Hematopoietic multipotent progenitor cell treated with erythropoietin and hydrocortisone succinate and interleukin-3 and kit ligand, for 15 days (in vitro differentiated cells): ENCODE results near the gene HSPB3.
"Not testable (repeated sequence)": the region's sequence is repeated elsewhere in the genome, so short reads cannot be mapped to it uniquely, and the experiment has no call there.

ENCODE experiments used
- DNase-seq: peaks from one replicate; pipeline ENCODE4 v3.0.0-alpha.2; 2015; ENCODE audit warnings: low spot score

Gene HSPB3, protein sequence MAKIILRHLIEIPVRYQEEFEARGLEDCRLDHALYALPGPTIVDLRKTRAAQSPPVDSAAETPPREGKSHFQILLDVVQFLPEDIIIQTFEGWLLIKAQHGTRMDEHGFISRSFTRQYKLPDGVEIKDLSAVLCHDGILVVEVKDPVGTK

DNA sequence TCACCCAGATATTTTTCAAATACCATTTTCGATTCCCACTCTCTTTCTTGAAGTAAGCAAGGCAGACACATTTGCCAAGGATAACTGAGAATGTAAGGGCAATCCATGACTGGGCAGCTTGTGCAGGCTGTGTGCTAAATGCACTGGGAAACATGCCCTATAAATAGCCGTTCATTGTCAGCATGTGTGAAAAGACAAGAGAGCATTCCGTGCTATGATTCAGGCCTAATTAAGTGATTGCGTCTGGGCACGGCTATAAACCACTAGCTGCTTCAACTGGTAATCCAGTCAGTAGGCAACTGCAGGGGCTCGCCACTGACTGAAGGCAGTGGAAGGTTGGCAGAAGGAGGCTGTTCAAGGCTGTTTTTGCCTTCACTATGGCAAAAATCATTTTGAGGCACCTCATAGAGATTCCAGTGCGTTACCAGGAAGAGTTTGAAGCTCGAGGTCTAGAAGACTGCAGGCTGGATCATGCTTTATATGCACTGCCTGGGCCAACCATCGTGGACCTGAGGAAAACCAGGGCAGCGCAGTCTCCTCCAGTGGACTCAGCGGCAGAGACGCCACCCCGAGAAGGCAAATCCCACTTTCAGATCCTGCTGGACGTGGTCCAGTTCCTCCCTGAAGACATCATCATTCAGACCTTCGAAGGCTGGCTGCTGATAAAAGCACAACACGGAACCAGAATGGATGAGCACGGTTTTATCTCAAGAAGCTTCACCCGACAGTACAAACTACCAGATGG is at the start of gene HSPB3:
TSS of gene HSPB3 (plus strand) at position 287 of the 745 bp plus-strand sequence. CDS start at position 378, 91 bp downstream.
- DNase-seq: no peak

DNA sequence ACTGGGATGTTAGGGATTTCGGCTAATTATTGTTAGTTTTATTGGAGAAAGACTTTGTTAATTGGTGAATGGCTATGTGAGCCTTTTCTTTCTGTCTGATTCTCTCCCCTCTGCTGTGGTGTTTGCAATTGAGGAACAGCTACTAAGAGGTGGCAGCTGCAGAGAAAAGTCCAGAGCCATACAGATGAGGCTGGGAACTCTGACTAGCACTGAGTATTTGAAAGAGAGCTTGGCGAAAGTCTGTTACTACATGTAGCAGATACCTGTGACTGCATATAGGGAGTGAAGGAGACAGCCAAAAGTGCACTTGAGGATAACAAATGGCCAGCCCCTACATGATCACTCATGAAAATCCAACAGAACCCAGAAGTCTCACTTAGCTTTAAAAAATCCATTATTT is 44.3 kb upstream of the HSPB3 start:
- no peak for DNase-seq

DNA sequence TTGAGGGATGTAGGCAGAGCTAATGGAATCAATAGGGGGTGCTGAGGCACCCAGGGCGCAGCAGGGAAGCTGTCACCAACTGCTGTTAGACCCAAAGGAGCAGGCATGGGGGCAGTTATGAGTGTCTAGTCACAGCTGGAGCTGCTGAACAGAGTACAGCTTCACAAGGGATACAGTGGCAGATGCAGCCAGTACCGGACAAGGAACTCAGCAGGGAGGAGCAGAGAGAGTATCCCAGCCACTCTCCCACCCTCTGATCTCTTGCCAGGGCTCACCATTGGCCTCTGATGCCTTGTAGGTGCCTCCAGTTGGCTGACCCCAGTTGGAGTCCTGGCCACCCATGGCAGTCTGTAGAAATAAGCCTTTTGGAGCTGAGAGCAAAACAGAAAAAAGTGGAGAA is 42.6 kb upstream of the HSPB3 start:
- no peak for DNase-seq

- DNase-seq: no peak
Measured at GRCh38 chr5:54415147-54415546, 40.4 kb upstream of the HSPB3 start.

DNA sequence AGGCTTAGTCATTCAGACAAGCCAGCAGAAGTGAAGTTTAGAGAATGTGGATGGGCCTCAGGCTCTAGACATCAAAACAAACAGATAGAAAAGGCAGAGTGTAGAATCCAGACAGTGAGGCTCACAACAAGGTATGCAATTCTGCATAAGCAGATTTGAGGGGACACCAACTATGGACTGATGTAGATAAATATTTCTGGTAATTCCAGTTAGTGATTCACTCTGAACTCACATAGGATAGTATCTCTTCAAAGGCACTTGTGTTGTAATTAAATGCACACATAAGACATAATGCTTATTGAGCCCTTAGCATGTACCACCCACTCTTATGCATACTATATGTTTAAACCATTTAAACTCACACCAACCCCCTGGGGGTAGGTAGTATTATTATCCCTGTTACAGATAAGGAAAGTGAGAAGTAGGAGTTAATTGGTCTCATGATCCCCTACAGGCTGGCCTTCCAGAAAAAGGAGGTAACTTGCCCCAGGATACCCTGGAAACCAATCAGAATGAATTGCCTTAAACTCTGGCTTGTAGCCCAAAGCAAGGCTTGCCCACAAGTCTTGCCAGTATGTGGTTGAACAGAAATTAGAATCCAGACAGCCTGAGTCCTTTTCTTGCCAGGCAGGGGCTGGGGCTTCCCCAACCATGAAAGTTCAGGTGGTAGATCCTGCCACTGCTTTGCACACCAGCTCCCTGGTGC is 39.5 kb upstream of the HSPB3 start:
- DNase-seq: no peak

DNA sequence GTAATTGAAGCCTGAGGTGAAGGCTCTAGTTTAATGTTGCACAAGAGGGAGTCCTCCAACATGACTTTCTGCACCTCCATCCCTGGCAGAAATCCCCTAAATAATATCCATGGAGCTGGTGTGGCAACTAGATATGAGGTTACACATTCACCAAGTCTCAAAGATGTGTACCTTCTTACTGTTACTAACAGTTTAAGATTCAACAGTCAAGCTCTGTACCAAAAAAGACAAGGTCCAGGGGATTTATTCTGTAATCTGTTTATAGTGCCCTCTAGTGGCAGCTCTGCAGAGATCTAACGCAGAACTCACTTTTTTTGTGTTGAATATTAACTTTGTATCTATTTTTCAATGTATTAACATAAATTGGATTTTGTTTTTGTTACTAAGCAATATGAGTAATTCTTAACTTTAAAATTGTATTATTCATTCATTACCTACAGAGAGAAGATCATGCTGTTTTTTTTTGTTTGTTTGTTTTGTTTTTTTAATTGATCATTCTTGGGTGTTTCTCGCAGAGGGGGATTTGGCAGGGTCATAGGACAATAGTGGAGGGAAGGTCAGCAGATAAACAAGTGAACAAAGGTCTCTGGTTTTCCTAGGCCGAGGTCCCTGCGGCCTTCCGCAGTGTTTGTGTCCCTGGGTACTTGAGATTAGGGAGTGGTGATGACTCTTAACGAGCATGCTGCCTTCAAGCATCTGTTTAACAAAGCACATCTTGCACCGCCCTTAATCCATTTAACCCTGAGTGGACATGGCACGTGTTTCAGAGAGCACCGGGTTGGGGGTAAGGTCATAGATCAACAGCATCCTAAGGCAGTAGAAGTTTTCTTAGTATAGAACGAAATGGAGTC is 35.7 kb upstream of the HSPB3 start:
- DNase-seq: peak; percentile 79

DNA sequence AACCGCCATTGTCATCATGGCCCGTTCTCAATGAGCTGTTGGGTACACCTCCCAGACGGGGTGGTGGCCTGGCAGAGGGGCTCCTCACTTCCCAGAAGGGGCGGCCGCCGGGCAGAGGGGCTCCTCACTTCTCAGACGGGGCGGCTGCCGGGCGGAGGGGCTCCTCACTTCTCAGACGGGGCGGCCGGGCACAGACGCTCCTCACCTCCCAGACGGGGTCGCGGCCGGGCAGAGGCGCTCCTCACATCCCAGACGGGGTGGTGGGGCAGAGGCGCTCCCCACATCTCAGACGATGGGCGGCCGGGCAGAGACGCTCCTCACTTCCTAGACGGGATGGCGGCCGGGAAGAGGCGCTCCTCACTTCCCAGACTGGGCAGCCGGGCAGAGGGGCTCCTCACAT is 35.0 kb upstream of the HSPB3 start:
- not testable (repeated sequence) for DNase-seq

DNA sequence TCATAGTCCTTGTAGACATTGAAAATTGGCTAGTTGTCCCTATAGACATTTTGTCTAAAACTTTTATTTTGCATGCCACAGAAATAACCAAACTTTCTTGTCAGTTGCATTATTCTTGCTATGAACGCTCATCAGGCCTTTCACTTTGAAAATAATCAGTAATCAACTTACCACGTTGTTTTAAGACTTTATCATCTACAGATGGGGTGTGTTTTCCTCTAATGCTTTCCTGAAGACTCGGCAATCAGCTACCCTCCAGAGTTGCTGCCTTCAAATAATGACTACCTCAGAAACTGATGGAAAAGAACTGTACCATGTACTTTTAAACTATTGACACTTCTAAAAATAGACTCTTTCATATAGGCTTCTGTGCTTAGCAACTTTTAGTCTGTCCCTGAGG is 33.5 kb upstream of the HSPB3 start:
- DNase-seq: no peak

- DNase-seq: no peak
Measured at GRCh38 chr5:54425258-54425657, 30.2 kb upstream of the HSPB3 start.

DNA sequence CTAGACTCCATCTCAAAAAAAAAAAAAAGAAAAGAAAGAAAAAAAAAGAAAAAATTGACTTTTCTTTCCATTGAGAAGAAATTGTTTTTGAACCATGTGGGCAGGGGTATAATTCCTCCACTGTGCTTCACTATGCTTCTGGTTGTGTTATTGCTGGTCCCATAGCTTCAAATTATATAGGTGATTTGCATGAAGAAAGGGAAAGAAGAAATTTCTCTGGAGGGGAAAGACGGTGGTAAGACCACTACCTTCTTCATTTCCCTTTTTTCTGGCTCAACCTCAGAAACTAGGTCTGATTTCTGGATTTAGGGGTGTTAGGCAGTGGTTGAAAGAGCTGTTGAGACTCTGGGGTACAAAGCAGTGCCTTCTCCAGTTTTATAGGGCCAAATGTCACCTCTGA is 29.3 kb upstream of the HSPB3 start:
- DNase-seq: no peak

- DNase-seq: not testable (repeated sequence)
Measured at GRCh38 chr5:54434650-54435049, 20.8 kb upstream of the HSPB3 start.

GRCh38 chr5:54438620-54439389 is 16.7 kb upstream of the HSPB3 start:
- no peak for DNase-seq

DNA sequence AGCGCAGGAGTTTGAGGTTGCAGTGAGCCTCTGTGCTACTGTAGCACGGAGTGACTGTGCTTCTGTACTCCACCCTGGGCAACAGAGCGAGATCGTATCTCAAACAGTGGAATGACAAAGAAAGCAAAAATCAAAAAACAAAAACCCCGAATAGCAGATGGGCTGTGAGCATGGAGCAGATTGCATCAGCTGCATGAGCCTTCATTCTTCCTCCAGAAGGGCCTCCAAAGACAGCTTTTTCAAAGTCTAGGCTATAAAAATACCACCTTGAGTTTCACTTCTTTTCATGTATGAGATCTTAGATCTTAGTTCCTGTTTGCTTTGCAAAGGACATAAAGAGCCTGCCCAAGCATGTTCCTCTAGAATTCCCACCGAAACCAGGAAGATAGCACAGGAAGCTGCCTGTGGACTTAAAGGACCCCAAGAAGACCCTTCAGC is 15.0 kb upstream of the HSPB3 start:
- no peak for DNase-seq

- no peak for DNase-seq
Measured at GRCh38 chr5:54442271-54442670, 13.2 kb upstream of the HSPB3 start.

- no peak for DNase-seq
Measured at GRCh38 chr5:54443270-54443669, 12.2 kb upstream of the HSPB3 start.

GRCh38 chr5:54445691-54446378 is 9.7 kb upstream of the HSPB3 start:
- DNase-seq: no peak

DNA sequence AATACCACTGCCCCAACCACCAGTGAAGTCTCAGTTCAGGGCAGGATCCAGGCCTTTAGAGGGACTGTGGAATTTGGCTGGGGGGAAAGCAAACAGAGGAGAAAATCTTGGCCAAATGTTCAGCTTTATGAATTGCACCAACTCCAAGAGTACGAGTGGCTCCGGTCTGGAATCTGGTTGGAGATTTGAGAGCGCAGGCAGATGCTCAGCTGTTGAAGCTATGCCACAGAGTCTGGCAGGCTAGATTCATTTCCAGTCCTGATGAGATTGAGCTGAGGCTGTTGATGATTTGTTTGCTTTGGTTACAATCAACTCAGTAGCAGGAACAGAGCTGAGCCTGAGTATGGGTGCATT is 9.1 kb upstream of the HSPB3 start:
- DNase-seq: no peak

GRCh38 chr5:54449923-54450322 is 5.6 kb upstream of the HSPB3 start:
- DNase-seq: no peak

GRCh38 chr5:54450542-54450941 is 5.0 kb upstream of the HSPB3 start:
- no peak for DNase-seq

GRCh38 chr5:54453046-54453445 is 2.5 kb upstream of the HSPB3 start:
- no peak for DNase-seq

- no peak for DNase-seq
Measured at GRCh38 chr5:54454602-54455001, 897 bp upstream of the HSPB3 start.
